Bronchial epithelial cell (primary cell): ENCODE data around the gene YDJC. TPM values are rescaled to one million over a fixed set of nuclear protein-coding genes. Genes with fewer than 3 reads are reported as not detected.

Experiments used
- DNase-seq: peaks from one replicate; pipeline ENCODE4 v3.0.0-alpha.2; 2010; ENCODE audit warnings: low read depth
- FAIRE-seq: peaks from 2 replicates; lab custom pipeline; 2011; peaks lifted over from hg19 to GRCh38; lab: Jason Lieb, UNC
- H3K27me3 ChIP-seq: 2 replicates; pipeline ENCODE4 v1.5.1; 2011; ENCODE audit warnings: low read length; ENCODE audit not compliant: control insufficient read depth, insufficient read depth
- H3K36me3 ChIP-seq: 2 replicates; pipeline ENCODE4 v1.5.1; 2011; ENCODE audit warnings: low read length; ENCODE audit not compliant: control insufficient read depth, insufficient read depth
- H3K4me3 ChIP-seq: 2 replicates; pipeline ENCODE4 v1.5.1; 2011; ENCODE audit warnings: mild to moderate bottlenecking, low read depth, low read length, control low read depth
- CTCF ChIP-seq: IDR thresholded peaks from 2 replicates; pipeline ENCODE4 v1.5.1; 2011; ENCODE audit warnings: mild to moderate bottlenecking, moderate library complexity, low read length, control low read depth, inconsistent platforms; ENCODE audit not compliant: insufficient read depth, severe bottlenecking
- total RNA-seq: library from RNA; depleted of rRNA; stranded (reverse); fragments of >200 nt; gene quantifications from 2 replicates; pipeline ENCODE4 v1.2.1, GENCODE V29; 2014

The YDJC gene
- total RNA-seq, 1 donor from 2014 or later: 67.9 TPM

GRCh38 chr22:21635771-21636510, 6.1 kb upstream of the YDJC start:
- TF ChIP-seq CTCF: no peak
- Histone ChIP-seq H3K36me3 (no peaks in the 10 kb centered on the region), H3K27me3 (no peaks in the 10 kb centered on the region), H3K4me3 (no peak overlapping the region)
- DNase-seq (no peak), FAIRE-seq (no peak)

- no peaks in the 10 kb centered on the region for H3K36me3 ChIP-seq
- no peak for DNase-seq
- no peak for FAIRE-seq
- no peak for TF ChIP-seq CTCF
- H3K4me3 ChIP-seq: no peak overlapping the region
- H3K27me3 ChIP-seq: no peaks in the 10 kb centered on the region
These were observed 5.0 kb upstream of the YDJC start for GRCh38 chr22:21634844-21635243.

- Histone ChIP-seq H3K4me3 (no peak overlapping the region), H3K36me3 (no peaks in the 10 kb centered on the region), H3K27me3 (no peaks in the 10 kb centered on the region)
- TF ChIP-seq CTCF: no peak
- DNase-seq (no peak), FAIRE-seq (no peak)
These were observed 4.3 kb upstream of the YDJC start for GRCh38 chr22:21634081-21634480.

- no peak overlapping the region for H3K4me3 ChIP-seq
- no peaks in the 10 kb centered on the region for H3K27me3 ChIP-seq
- DNase-seq (peak; percentile 81), FAIRE-seq (no peak)
- TF ChIP-seq CTCF: no peak
- peaks cover 2% of the 10 kb centered on the region for H3K36me3 ChIP-seq
These were observed 3.7 kb upstream of the YDJC start for GRCh38 chr22:21633481-21633880.

GRCh38 chr22:21632931-21633330, 3.1 kb upstream of the YDJC start:
- no peaks in the 10 kb centered on the region for H3K27me3 ChIP-seq
- peaks cover 7% of the 10 kb centered on the region for H3K36me3 ChIP-seq
- no peak for TF ChIP-seq CTCF
- FAIRE-seq: no peak
- DNase-seq: no peak
- H3K4me3 ChIP-seq: no peak overlapping the region

- no peak within 1 kb of the TSS for H3K4me3 ChIP-seq
- peaks cover 10% of the 10 kb centered on the region for H3K36me3 ChIP-seq
- TF ChIP-seq CTCF: no peak
- FAIRE-seq: no peak
- no peaks in the 10 kb centered on the region for H3K27me3 ChIP-seq
- no peak for DNase-seq
These were observed 2.5 kb upstream of the YDJC start, which contains the start of gene CCDC116 for GRCh38 chr22:21632237-21632895. TSS of gene CCDC116 (plus strand) at chr22:21632760. CDS start at chr22:21633182, 422 bp downstream.
